ENCODE measurements around the gene CHRND.

GRCh38 chr2:232580648-232580981, 54.7 kb downstream of the CHRND start:
- no peak for TF ChIP-seq MAX (IDR thresholded peaks at IDR 0.05)
- no peak for TF ChIP-seq FOSL1 (IDR thresholded peaks at IDR 0.05; ENCODE audit: insufficient read depth, low read depth, low read length)
- TF ChIP-seq, protein P1, sequence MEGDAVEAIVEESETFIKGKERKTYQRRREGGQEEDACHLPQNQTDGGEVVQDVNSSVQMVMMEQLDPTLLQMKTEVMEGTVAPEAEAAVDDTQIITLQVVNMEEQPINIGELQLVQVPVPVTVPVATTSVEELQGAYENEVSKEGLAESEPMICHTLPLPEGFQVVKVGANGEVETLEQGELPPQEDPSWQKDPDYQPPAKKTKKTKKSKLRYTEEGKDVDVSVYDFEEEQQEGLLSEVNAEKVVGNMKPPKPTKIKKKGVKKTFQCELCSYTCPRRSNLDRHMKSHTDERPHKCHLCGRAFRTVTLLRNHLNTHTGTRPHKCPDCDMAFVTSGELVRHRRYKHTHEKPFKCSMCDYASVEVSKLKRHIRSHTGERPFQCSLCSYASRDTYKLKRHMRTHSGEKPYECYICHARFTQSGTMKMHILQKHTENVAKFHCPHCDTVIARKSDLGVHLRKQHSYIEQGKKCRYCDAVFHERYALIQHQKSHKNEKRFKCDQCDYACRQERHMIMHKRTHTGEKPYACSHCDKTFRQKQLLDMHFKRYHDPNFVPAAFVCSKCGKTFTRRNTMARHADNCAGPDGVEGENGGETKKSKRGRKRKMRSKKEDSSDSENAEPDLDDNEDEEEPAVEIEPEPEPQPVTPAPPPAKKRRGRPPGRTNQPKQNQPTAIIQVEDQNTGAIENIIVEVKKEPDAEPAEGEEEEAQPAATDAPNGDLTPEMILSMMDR (IDR thresholded peaks at IDR 0.05; ENCODE audit: control extremely low read depth in 1 of 3, insufficient read depth in 1 of 3, low read depth in 1 of 3, low read length in 3 of 3), result no peak
- TF ChIP-seq POLR2A (IDR thresholded peaks at IDR 0.05; ENCODE audit: control extremely low read depth in 1 of 2, low read depth in 2 of 2, low read length in 2 of 2), result no peak
- TF ChIP-seq MAFK (IDR thresholded peaks at IDR 0.05; ENCODE audit: low read depth, low read length), result no peak
- no peak for TF ChIP-seq KDM1A (IDR thresholded peaks at IDR 0.05; ENCODE audit: borderline replicate concordance, low read length)
